Keratinocyte (primary cell): ENCODE data around the gene IGF1R. TPM values are rescaled to one million over a fixed set of nuclear protein-coding genes. Genes with fewer than 3 reads are reported as not detected.

ENCODE experiments used
- DNase-seq: peaks from one replicate; pipeline ENCODE4 v3.0.0-alpha.2; 2011; ENCODE audit warnings: low read depth, missing footprints, low spot score
- FAIRE-seq: peaks from 2 replicates; lab custom pipeline; 2011; peaks lifted over from hg19 to GRCh38; lab: Jason Lieb, UNC
- H2AFZ ChIP-seq: 2 replicates; pipeline ENCODE4 v1.6.0; 2012; ENCODE audit warnings: low read length, control low read depth, inconsistent platforms; ENCODE audit not compliant: control insufficient read depth
- H3K27ac ChIP-seq: 2 replicates; pipeline ENCODE4 v1.5.1; 2011; ENCODE audit warnings: low read length; ENCODE audit not compliant: control insufficient read depth, insufficient read depth
- H3K27me3 ChIP-seq: 3 replicates; pipeline ENCODE4 v1.6.0; 2011; ENCODE audit warnings: low read length; ENCODE audit not compliant: control insufficient read depth, insufficient read depth; ENCODE audit errors: extremely low read depth
- H3K36me3 ChIP-seq, 2 experiments: 2 replicates in 1 of 2; 3 replicates in 1 of 2; pipeline ENCODE4 v1.5.1; 2011; ENCODE audit warnings: low read length in 2 of 2, mild to moderate bottlenecking in 1 of 2; ENCODE audit not compliant: control insufficient read depth in 2 of 2, insufficient read depth in 2 of 2; ENCODE audit errors: extremely low read depth in 1 of 2
- H3K4me1 ChIP-seq: 3 replicates; pipeline ENCODE4 v1.5.1; 2011; ENCODE audit warnings: low read length; ENCODE audit not compliant: control insufficient read depth, insufficient read depth; ENCODE audit errors: extremely low read depth
- H3K4me2 ChIP-seq: 3 replicates; pipeline ENCODE4 v1.6.0; 2011; ENCODE audit warnings: low read depth, low read length; ENCODE audit not compliant: control insufficient read depth, insufficient read depth; ENCODE audit errors: extremely low read depth
- H3K4me3 ChIP-seq, 3 experiments: fragments of 200-600 bp in 1 of 3; sonication (generic) in 1 of 3; 2 replicates in 2 of 3; 3 replicates in 1 of 3; pipeline ENCODE4 v1.5.1; 2011 to 2016; ENCODE audit warnings: low read length in 3 of 3, mild to moderate bottlenecking in 3 of 3, control low read depth in 2 of 3, inconsistent platforms in 1 of 3, low read depth in 1 of 3, mixed read lengths in 1 of 3, mixed run types in 1 of 3, moderate library complexity in 1 of 3; ENCODE audit not compliant: control insufficient read depth in 2 of 3, insufficient read depth in 2 of 3; ENCODE audit errors: extremely low read depth in 1 of 3
- H3K79me2 ChIP-seq: 2 replicates; pipeline ENCODE4 v1.6.0; 2012; ENCODE audit warnings: low read length; ENCODE audit not compliant: control insufficient read depth, insufficient read depth
- H3K9ac ChIP-seq: 3 replicates; pipeline ENCODE4 v1.6.0; 2011; ENCODE audit warnings: low read length; ENCODE audit not compliant: control insufficient read depth, insufficient read depth; ENCODE audit errors: extremely low read depth
- H3K9me1 ChIP-seq: 3 replicates; pipeline ENCODE4 v1.6.0; 2011; ENCODE audit warnings: low read length; ENCODE audit not compliant: control insufficient read depth, insufficient read depth; ENCODE audit errors: extremely low read depth
- H3K9me3 ChIP-seq: 2 replicates; pipeline ENCODE4 v1.5.1; 2012; ENCODE audit warnings: low read depth, low read length; ENCODE audit not compliant: control insufficient read depth
- H4K20me1 ChIP-seq: 3 replicates; pipeline ENCODE4 v1.6.0; 2011; ENCODE audit warnings: low read length; ENCODE audit not compliant: control insufficient read depth, insufficient read depth; ENCODE audit errors: extremely low read depth
- CTCF ChIP-seq, 3 experiments: IDR thresholded peaks in 1 of 3; conservative IDR thresholded peaks in 1 of 3; optimal IDR thresholded peaks in 1 of 3; 2 replicates in 2 of 3; 3 replicates in 1 of 3; pipeline versions ENCODE3 to v1.5.1; 2011; ENCODE audit warnings: low read length in 3 of 3, mild to moderate bottlenecking in 3 of 3, moderate library complexity in 2 of 3, control low read depth in 1 of 3, inconsistent platforms in 1 of 3; ENCODE audit not compliant: insufficient read depth in 2 of 3; ENCODE audit errors: extremely low read depth in 1 of 3
- EZH2 ChIP-seq: IDR thresholded peaks from one replicate; pipeline ENCODE4 v1.6.1; 2012; ENCODE audit warnings: inconsistent platforms, mild to moderate bottlenecking, low read length, moderate library complexity
- dilution Hi-C: fragments of 300-500 bp; cut with MboI; formaldehyde crosslinking; loops from one replicate; pipeline ENCODE4 v1.7.0; 2020; ENCODE audit warnings: low sequenced_read_pairs; ENCODE audit not compliant: extremely low pct_ligation_motif_present
- polyA plus RNA-seq, 5 experiments: library from polyadenylated mRNA; depleted of rRNA in 3 of 5; stranded (reverse) in 3 of 5; stranded (forward) in 1 of 5; unstranded in 1 of 5; fragments of >200 nt; gene quantifications; 1 replicate in 1 of 5; 2 replicates in 3 of 5; 3 replicates in 1 of 5; pipeline versions ENCODE4 v1.2.1 to v1.2.3, GENCODE V29; 2011 to 2012; ENCODE audit warnings: missing spikeins in 2 of 5, low read depth in 1 of 5, low replicate concordance in 1 of 5

The IGF1R gene
- polyA plus RNA-seq, 1 donor (not counting 4 experiments of a cell fraction or from before 2014, with no cell fraction given) = 14.5 TPM

GRCh38 chr15:98844261-98844660 is 195.9 kb downstream of the IGF1R start:
- no peaks in the 10 kb centered on the region for H3K9me3 ChIP-seq
- no peak overlapping the region for H3K27ac ChIP-seq
- H3K9ac ChIP-seq = no peak overlapping the region
- no peaks in the 10 kb centered on the region for H3K4me1 ChIP-seq
- FAIRE-seq = no peak
- peaks cover 0 to 4% of the 10 kb centered on the region in 2 experiments for H3K36me3 ChIP-seq
- H3K4me2 ChIP-seq = no peak overlapping the region
- TF ChIP-seq EZH2 (no peak), CTCF (optimal IDR thresholded peaks at IDR 0.05 in 1 of 3, IDR thresholded peaks at IDR 0.05 in 1 of 3, conservative IDR thresholded peaks at IDR 0.05 in 1 of 3; ENCODE audit: extremely low read depth in 1 of 3, insufficient read depth in 2 of 3, low read length in 3 of 3) (no peak)
- no peaks in the 10 kb centered on the region for H4K20me1 ChIP-seq
- no peak for DNase-seq
- H2AFZ ChIP-seq = no peak overlapping the region
- dilution Hi-C loops = no loop called here
- no peaks in the 10 kb centered on the region for H3K27me3 ChIP-seq
- H3K4me3 ChIP-seq = no peak overlapping the region
- no peaks in the 10 kb centered on the region for H3K9me1 ChIP-seq
- H3K79me2 ChIP-seq = peaks cover 83% of the 10 kb centered on the region

- H3K79me2 ChIP-seq = peaks cover 81% of the 10 kb centered on the region
- no peaks in the 10 kb centered on the region for H3K9me1 ChIP-seq
- no peak overlapping the region for H3K4me3 ChIP-seq
- peaks cover 0 to 1% of the 10 kb centered on the region in 2 experiments for H3K36me3 ChIP-seq
- no peaks in the 10 kb centered on the region for H3K27me3 ChIP-seq
- no peak for FAIRE-seq
- no peak overlapping the region for H2AFZ ChIP-seq
- no peak for DNase-seq
- peaks cover 5% of the 10 kb centered on the region for H3K4me1 ChIP-seq
- H3K27ac ChIP-seq = no peak overlapping the region
- H3K9me3 ChIP-seq = no peaks in the 10 kb centered on the region
- H3K4me2 ChIP-seq = no peak overlapping the region
- TF ChIP-seq CTCF (optimal IDR thresholded peaks at IDR 0.05 in 1 of 3, IDR thresholded peaks at IDR 0.05 in 1 of 3, conservative IDR thresholded peaks at IDR 0.05 in 1 of 3; ENCODE audit: extremely low read depth in 1 of 3, insufficient read depth in 2 of 3, low read length in 3 of 3) = no peak
- TF ChIP-seq EZH2 = no peak
- dilution Hi-C loops = no loop called here
- H3K9ac ChIP-seq = no peak overlapping the region
- H4K20me1 ChIP-seq = peaks cover 2% of the 10 kb centered on the region
Measured at GRCh38 chr15:98845138-98845884, 197.0 kb downstream of the IGF1R start.
